GM23248 (cell line): ENCODE data around the gene BTD.

Experiments
- EZH2 ChIP-seq: fragments of 200-600 bp; sonication (generic); IDR thresholded peaks from 2 replicates; pipeline ENCODE4 v1.6.1; 2018; ENCODE audit warnings: antibody characterized with exemption, mild to moderate bottlenecking; ENCODE audit not compliant: insufficient read depth, poor library complexity, severe bottlenecking
- EZH2phosphoT487 ChIP-seq: fragments of 200-600 bp; sonication (generic); IDR thresholded peaks from 2 replicates; pipeline ENCODE4 v1.6.1; 2018; ENCODE audit warnings: antibody characterized with exemption, moderate library complexity, mild to moderate bottlenecking, low read depth; ENCODE audit not compliant: insufficient read depth

GRCh38 chr3:15601399-15602145, at the start of gene BTD, which contains the start of gene HACL1:
- TF ChIP-seq EZH2: no peak
- no peak for TF ChIP-seq EZH2phosphoT487
